Sigmoid colon (tissue), 4 donors: ENCODE data around the gene OTOP3.
"Not testable (repeated sequence)": the region's sequence is repeated elsewhere in the genome, so short reads cannot be mapped to it uniquely, and the experiment has no call there.

Experiments used
- EP300 ChIP-seq, 4 donors: sonication (generic); formaldehyde crosslinking; IDR thresholded peaks; one replicate each; pipeline ENCODE4 v1.6.1; 2017; ENCODE audit warnings: antibody characterized with exemption in 4 of 4
- POLR2A ChIP-seq, 2 donors: fragments of 450-650 bp; IDR thresholded peaks; one replicate each; pipeline ENCODE4 v1.6.1; 2016; ENCODE audit warnings: antibody characterized with exemption in 2 of 2, mild to moderate bottlenecking in 2 of 2, moderate library complexity in 2 of 2
- POLR2AphosphoS5 ChIP-seq, 4 donors: sonication (generic); formaldehyde crosslinking; IDR thresholded peaks; one replicate each; pipeline ENCODE4 v1.6.1; 2017; ENCODE audit warnings: antibody characterized with exemption in 4 of 4
- TF ChIP-seq, protein P1 (sequence below), 4 experiments: fragments of 450-650 bp in 3 of 4; fragments of 200-600 bp in 1 of 4; IDR thresholded peaks; one replicate each; pipeline ENCODE4 v1.5.1; 2016 to 2019; ENCODE audit warnings: antibody characterized with exemption in 4 of 4, mild to moderate bottlenecking in 3 of 4, moderate library complexity in 2 of 4

DNA sequence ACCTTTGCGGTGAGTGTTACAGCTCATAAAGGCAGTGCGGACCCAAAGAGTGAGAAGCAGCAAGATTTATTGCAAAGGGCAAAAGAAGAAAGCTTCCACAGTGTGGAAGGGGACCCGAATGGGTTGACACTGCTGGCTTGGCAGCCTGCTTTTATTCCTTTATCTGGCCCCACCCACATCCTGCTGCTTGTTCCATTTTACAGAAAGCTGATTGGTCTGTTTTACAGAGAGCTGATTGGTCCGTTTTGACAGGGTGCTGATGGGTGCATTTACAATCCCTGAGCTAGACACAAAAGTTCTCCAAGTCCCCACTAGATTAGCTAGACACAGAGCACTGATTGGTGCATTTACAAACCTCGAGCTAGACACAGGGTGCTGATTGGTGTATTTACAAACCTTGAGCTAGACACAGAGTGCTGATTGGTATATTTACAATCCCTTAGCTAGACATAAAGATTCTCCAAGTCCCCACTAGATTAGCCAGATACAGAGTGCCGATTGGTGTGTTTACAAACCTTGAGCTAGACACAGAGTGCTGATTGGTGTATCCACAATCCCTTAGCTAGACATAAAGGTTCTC, 29.4 kb upstream of the OTOP3 start:
- not testable (repeated sequence) for TF ChIP-seq POLR2AphosphoS5, POLR2A, EP300 (IDR thresholded peaks at IDR 0.05)
- TF ChIP-seq, protein P1, sequence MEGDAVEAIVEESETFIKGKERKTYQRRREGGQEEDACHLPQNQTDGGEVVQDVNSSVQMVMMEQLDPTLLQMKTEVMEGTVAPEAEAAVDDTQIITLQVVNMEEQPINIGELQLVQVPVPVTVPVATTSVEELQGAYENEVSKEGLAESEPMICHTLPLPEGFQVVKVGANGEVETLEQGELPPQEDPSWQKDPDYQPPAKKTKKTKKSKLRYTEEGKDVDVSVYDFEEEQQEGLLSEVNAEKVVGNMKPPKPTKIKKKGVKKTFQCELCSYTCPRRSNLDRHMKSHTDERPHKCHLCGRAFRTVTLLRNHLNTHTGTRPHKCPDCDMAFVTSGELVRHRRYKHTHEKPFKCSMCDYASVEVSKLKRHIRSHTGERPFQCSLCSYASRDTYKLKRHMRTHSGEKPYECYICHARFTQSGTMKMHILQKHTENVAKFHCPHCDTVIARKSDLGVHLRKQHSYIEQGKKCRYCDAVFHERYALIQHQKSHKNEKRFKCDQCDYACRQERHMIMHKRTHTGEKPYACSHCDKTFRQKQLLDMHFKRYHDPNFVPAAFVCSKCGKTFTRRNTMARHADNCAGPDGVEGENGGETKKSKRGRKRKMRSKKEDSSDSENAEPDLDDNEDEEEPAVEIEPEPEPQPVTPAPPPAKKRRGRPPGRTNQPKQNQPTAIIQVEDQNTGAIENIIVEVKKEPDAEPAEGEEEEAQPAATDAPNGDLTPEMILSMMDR (IDR thresholded peaks at IDR 0.05), result not testable (repeated sequence)
